ENCODE measurements around the gene POLR3A. TPM values are rescaled to one million over a fixed set of nuclear protein-coding genes. Genes with fewer than 3 reads are reported as not detected.
"Not testable (repeated sequence)": the region's sequence is repeated elsewhere in the genome, so short reads cannot be mapped to it uniquely, and the experiment has no call there.

POLR3A gene
- total RNA-seq, 1 donor from 2014 or later = 22.1 TPM

DNA sequence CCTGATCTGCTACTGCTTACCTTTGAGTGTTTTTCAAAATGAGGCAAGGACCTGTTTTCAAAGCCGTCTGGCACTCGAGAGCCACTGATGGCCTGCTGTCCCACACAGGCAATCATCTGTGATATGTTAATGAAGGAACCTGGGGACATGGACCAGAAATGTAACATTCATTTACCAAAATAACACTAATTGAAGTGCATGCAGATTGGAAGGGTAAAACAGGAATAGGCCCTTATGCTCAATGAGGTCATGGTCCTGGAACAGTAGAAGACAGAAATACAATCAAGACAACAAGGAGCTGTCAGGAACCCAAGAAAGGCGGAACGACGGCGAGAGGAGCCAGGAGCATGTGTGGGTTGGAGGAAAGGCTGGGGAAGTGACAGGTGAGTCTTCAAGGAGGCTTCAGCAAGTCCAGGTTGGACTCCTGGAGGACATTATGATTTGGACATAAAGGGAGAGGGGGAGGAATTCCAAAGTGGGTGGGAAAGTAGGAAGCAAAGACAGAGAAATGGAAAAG, 28.3 kb downstream of the POLR3A start:
- DNase-seq (ENCODE audit: low read depth) = no peak
- no peaks in the 10 kb centered on the region for H3K36me3 ChIP-seq (ENCODE audit: control insufficient read depth, insufficient read depth, low read length)
- TF ChIP-seq, protein P1, sequence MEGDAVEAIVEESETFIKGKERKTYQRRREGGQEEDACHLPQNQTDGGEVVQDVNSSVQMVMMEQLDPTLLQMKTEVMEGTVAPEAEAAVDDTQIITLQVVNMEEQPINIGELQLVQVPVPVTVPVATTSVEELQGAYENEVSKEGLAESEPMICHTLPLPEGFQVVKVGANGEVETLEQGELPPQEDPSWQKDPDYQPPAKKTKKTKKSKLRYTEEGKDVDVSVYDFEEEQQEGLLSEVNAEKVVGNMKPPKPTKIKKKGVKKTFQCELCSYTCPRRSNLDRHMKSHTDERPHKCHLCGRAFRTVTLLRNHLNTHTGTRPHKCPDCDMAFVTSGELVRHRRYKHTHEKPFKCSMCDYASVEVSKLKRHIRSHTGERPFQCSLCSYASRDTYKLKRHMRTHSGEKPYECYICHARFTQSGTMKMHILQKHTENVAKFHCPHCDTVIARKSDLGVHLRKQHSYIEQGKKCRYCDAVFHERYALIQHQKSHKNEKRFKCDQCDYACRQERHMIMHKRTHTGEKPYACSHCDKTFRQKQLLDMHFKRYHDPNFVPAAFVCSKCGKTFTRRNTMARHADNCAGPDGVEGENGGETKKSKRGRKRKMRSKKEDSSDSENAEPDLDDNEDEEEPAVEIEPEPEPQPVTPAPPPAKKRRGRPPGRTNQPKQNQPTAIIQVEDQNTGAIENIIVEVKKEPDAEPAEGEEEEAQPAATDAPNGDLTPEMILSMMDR (IDR thresholded peaks at IDR 0.05; ENCODE audit: insufficient read depth, low read length, poor library complexity, severe bottlenecking) = no peak
- no peaks in the 10 kb centered on the region for H3K27me3 ChIP-seq (ENCODE audit: control insufficient read depth, insufficient read depth, low read length)
- no peak overlapping the region for H3K4me3 ChIP-seq (ENCODE audit: low read depth, low read length)

DNA sequence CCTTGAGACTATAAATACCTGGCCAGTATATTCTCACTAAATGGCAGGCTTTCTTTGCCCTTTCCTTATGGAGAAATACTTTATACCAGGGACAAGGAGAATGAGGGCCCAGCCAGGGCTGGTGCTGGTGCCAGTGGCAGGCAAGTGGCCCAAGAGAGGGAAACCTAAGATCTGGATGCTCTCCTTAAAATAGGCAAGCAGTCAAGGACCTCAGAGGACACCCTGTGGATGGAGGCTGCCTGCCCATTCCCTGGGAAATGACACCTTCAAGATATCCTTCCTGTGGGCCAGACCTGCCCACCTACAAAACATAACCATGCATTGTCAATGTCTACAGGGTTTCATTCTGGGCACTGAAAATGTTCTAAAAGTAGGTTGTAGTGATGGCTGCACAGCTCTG, 29.1 kb downstream of the POLR3A start:
- Histone ChIP-seq H3K4me3 (ENCODE audit: low read depth, low read length) (no peak overlapping the region), H3K27me3 (ENCODE audit: control insufficient read depth, insufficient read depth, low read length) (no peaks in the 10 kb centered on the region), H3K36me3 (ENCODE audit: control insufficient read depth, insufficient read depth, low read length) (no peaks in the 10 kb centered on the region)
- DNase-seq (ENCODE audit: low read depth) = no peak
- TF ChIP-seq, protein P1 (IDR thresholded peaks at IDR 0.05; ENCODE audit: insufficient read depth, low read length, poor library complexity, severe bottlenecking) = no peak

DNA sequence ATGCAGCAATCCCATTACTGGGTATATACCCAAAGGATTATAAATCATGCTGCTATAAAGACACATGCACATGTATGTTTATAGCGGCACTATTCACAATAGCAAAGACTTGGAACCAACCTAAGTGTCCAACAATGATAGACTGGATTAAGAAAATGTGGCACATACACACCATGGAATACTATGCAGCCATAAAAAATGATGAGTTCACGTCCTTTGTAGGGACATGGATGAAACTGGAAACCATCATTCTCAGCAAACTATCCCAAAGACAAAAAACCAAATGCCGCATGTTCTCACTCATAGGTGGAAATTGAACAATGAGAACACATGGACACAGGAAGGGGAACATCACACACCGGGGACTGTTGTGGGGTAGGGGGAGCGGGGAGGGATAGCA, 30.5 kb downstream of the POLR3A start:
- not testable (repeated sequence) for H3K27me3 ChIP-seq (ENCODE audit: control insufficient read depth, insufficient read depth, low read length); DNase-seq (ENCODE audit: low read depth); H3K4me3 ChIP-seq (ENCODE audit: low read depth, low read length); H3K36me3 ChIP-seq (ENCODE audit: control insufficient read depth, insufficient read depth, low read length)

DNA sequence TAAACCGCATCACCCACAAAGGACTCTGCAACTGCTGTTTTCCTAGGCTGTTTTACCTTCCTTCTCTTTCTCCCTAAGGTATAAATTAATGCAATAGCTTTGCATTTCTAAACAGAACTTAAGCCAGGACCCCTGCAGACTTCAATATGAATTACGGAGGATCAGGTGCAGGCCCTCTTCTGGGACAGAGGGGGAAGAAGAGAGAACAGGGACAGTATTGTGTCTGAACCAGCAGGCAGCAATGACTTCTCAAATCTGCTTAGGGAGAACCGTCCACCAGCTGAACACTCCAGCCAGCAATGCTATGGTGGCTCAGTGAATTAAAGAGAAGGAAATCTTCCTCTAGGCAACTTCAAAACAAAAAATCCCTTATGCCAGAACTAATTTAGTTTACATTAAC, 35.7 kb downstream of the POLR3A start:
- H3K27me3 ChIP-seq (ENCODE audit: control insufficient read depth, insufficient read depth, low read length) = no peaks in the 10 kb centered on the region
- H3K36me3 ChIP-seq (ENCODE audit: control insufficient read depth, insufficient read depth, low read length) = no peaks in the 10 kb centered on the region
- no peak overlapping the region for H3K4me3 ChIP-seq (ENCODE audit: low read depth, low read length)
- TF ChIP-seq, protein P1 (IDR thresholded peaks at IDR 0.05; ENCODE audit: insufficient read depth, low read length, poor library complexity, severe bottlenecking) = no peak
- DNase-seq (ENCODE audit: low read depth) = no peak

DNA sequence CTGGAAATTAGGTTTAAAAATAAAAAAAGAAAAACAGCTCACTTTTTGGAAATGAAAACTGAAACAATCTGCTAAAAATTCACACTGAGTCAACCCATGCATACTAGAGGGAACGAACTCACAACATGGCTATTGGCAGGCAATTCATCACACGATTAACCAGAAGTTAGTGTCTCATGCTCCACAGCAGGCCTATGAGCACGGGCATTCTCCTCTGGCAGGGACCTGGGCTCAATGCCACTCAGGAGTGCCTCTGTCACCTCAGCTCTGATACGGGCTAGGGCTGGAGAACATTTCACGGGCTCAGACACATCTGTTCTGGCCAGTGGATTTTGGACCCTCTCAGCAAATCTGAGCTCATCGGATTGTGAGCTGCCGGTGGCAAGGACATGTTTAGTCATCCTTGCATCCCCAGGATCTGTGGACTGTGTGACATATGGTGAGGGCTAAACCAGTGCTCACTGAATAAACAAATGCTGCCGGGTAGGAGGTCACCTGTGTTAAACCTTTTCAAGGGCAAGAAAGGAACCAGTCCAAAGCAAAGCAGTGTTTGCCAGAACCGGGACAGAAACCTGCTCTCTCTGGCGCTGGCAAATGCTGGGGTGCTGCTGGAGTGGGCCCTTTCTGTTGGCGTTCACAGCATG, 40.1 kb downstream of the POLR3A start:
- no peaks in the 10 kb centered on the region for H3K27me3 ChIP-seq (ENCODE audit: control insufficient read depth, insufficient read depth, low read length)
- H3K36me3 ChIP-seq (ENCODE audit: control insufficient read depth, insufficient read depth, low read length) = no peaks in the 10 kb centered on the region
- no peak overlapping the region for H3K4me3 ChIP-seq (ENCODE audit: low read depth, low read length)
- DNase-seq (ENCODE audit: low read depth) = no peak
- TF ChIP-seq, protein P1 (IDR thresholded peaks at IDR 0.05; ENCODE audit: insufficient read depth, low read length, poor library complexity, severe bottlenecking) = no peak

DNA sequence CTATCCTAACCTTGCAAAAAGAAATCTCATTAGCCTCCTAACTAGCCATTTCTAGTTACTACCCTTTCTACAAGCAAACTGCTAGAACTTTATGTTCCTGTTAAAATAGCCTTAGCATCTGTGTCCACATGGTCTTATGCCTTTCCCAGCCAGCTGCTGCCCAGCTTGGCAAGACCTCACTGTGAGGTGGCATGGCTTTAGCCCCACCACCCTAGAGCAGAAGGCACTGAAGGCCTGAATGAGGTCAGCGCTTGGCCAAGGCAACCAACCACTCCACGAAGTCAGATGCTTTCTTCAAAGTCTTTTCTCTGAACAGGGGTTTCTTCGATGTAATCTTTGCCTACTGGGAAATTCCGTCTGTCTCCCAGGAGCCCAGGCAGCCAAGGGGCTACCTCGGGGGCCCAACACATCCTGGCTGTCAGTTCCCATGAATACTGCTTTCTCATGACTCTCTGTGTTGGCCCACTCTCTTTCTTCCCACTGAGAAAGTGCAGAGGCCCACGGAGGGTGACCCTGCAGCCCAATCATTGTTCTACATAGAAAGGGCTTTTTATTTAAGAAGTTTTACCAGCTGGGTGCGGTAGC, 41.6 kb downstream of the POLR3A start:
- Histone ChIP-seq H3K27me3 (ENCODE audit: control insufficient read depth, insufficient read depth, low read length) (no peaks in the 10 kb centered on the region), H3K4me3 (ENCODE audit: low read depth, low read length) (no peak overlapping the region), H3K36me3 (ENCODE audit: control insufficient read depth, insufficient read depth, low read length) (no peaks in the 10 kb centered on the region)
- TF ChIP-seq, protein P1 (IDR thresholded peaks at IDR 0.05; ENCODE audit: insufficient read depth, low read length, poor library complexity, severe bottlenecking) = no peak
- DNase-seq (ENCODE audit: low read depth) = no peak

Measured in kidney epithelial cell (primary cell).